Measurements from ENCODE around the gene INTS4. TPM values are rescaled to one million over a fixed set of nuclear protein-coding genes. Genes with fewer than 3 reads are reported as not detected.

Gene INTS4
- total RNA-seq, 1 donor from 2014 or later = 10.7 TPM

- H3K27me3 ChIP-seq = no peaks in the 10 kb centered on the region
- H3K9me3 ChIP-seq = no peaks in the 10 kb centered on the region
- H3K4me1 ChIP-seq = peaks cover 2 to 12% of the 10 kb centered on the region in 2 donors
- H3K36me3 ChIP-seq = no peaks in the 10 kb centered on the region
- H3K4me3 ChIP-seq = no peak overlapping the region
- intact Hi-C loops (cut with DNase I) = no loop called here
- H3K27ac ChIP-seq = no peak overlapping the region
- TF ChIP-seq CTCF (IDR thresholded peaks at IDR 0.05) = no peak
- no peak for DNase-seq (ENCODE audit: low spot score in 2 of 2)
Measured at GRCh38 chr11:78036313-78036712, 41.8 kb upstream of the INTS4 start.

DNA sequence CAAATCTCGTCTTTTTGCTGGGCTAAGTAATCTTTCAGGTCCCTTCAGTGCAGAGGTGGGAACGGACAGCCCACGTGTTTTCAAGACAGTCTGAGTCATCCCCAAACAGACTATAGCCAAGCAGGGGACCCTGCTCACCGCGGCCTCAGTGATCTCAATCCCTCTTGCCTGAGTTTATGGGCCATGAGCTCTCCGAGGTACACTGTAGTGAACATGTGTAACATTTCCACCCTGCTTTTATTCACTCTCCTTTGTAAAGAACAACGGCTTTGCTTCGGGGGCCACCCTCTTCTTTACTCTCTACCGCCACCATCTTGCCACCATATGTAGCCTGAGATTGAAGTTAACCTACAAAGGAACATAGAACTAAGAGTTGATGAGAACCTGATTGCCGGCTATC lies 40.2 kb upstream of the INTS4 start:
- Histone ChIP-seq H3K4me1 (peaks cover 0 to 10% of the 10 kb centered on the region in 2 donors), H3K36me3 (no peaks in the 10 kb centered on the region), H3K27ac (no peak overlapping the region), H3K27me3 (no peaks in the 10 kb centered on the region), H3K9me3 (no peaks in the 10 kb centered on the region), H3K4me3 (no peak overlapping the region)
- no peak for DNase-seq (ENCODE audit: low spot score in 2 of 2)
- no peak for TF ChIP-seq CTCF (IDR thresholded peaks at IDR 0.05)
- intact Hi-C loops (cut with DNase I) = no loop called here

DNA sequence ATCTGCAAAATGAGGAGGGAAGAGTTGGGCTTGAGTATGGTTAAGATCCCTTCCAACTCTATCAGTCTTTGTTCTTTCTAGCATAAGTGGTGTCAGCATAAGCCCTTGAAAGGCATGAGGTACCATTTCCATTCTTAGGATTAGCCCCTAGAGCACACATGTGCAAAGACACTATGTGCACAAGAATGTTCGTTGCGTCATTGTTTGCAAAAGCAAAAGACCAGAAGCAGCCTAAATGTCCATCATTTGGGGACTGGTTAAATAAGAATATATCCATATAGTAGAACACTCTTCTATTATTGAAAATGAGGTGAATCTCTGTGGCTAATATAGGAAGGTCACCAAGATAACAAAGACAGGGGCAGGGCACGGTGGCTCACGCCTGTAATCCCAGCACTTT lies 38.6 kb upstream of the INTS4 start:
- Histone ChIP-seq H3K36me3 (no peaks in the 10 kb centered on the region), H3K27me3 (no peaks in the 10 kb centered on the region), H3K27ac (no peak overlapping the region), H3K4me3 (no peak overlapping the region), H3K4me1 (peaks cover 0 to 7% of the 10 kb centered on the region in 2 donors), H3K9me3 (no peaks in the 10 kb centered on the region)
- DNase-seq (ENCODE audit: low spot score in 2 of 2) = no peak
- TF ChIP-seq CTCF (IDR thresholded peaks at IDR 0.05) = no peak
- intact Hi-C loops (cut with DNase I) = no loop called here

GRCh38 chr11:78032090-78032489 lies 37.6 kb upstream of the INTS4 start:
- Histone ChIP-seq H3K4me1 (peaks cover 0 to 7% of the 10 kb centered on the region in 2 donors), H3K4me3 (no peak overlapping the region), H3K27ac (no peak overlapping the region), H3K36me3 (no peaks in the 10 kb centered on the region), H3K9me3 (no peaks in the 10 kb centered on the region), H3K27me3 (no peaks in the 10 kb centered on the region)
- no peak for TF ChIP-seq CTCF (IDR thresholded peaks at IDR 0.05)
- intact Hi-C loops (cut with DNase I) = no loop called here
- no peak for DNase-seq (ENCODE audit: low spot score in 2 of 2)

DNA sequence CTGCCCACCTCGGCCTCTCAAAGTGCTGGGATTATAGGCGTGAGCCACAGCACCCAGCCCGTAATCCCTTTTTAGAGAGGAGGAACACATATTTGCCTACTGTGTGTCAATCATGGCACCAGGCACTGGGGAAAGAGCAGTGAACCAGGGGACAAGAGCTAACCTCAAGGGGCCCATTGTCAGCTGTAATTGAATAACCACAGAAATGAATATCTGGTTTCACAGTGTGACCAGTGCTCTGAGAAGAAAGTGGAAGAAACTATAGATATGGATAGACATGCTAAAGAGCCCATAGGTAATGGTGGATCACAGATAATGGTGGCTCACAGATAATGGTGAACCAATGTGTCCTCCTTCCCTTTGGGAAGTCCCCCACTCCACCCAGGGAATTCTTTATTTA lies 37.2 kb upstream of the INTS4 start:
- intact Hi-C loops (cut with DNase I) = no loop called here
- Histone ChIP-seq H3K4me1 (peaks cover 0 to 7% of the 10 kb centered on the region in 2 donors), H3K9me3 (no peaks in the 10 kb centered on the region), H3K27ac (no peak overlapping the region), H3K36me3 (no peaks in the 10 kb centered on the region), H3K4me3 (no peak overlapping the region), H3K27me3 (no peaks in the 10 kb centered on the region)
- no peak for DNase-seq (ENCODE audit: low spot score in 2 of 2)
- no peak for TF ChIP-seq CTCF (IDR thresholded peaks at IDR 0.05)

All from ascending aorta (tissue), 2 donors.